ENCODE results near the gene MYO1B.

The MYO1B gene

GRCh38 chr2:191270306-191271161 is 25.3 kb downstream of the MYO1B start:
- Mint-ChIP-seq H3K9me3 (no peaks in the 10 kb centered on the region), H3K36me3 (ENCODE audit: insufficient read depth) (peaks cover 2% of the 10 kb centered on the region), H3K4me1 (no peaks in the 10 kb centered on the region), H3K27me3 (peaks cover 52% of the 10 kb centered on the region), H3K27ac (ENCODE audit: low read depth) (no peak overlapping the region), H3K4me3 (no peak overlapping the region)
- DNase-seq (ENCODE audit: low spot score in 2 of 2) (no peak), ATAC-seq (replicated peaks; ENCODE audit: extremely low read depth, poor library complexity, severe bottlenecking) (no peak)

DNA sequence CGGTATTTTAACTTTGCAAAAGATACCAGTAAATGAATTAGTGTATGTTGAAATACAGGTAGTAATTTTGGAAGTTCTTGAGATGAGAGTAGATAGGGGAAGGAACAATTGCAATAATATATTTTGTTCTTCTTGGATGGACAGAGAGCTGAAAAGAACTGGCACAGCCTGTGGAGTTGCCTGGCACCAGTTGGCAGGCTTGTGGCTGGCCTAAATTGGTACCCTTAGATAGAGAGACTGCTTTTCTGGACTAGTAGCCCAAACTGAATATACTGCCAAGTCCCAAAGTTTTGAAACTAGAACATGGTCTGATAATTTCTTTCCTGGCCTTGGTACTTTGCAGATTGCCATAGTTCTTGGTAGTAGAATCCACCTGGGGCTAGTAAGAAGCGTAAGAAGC is 26.9 kb downstream of the MYO1B start:
- no peaks in the 10 kb centered on the region for H3K4me1 Mint-ChIP-seq
- peaks cover 67% of the 10 kb centered on the region for H3K27me3 Mint-ChIP-seq
- H3K36me3 Mint-ChIP-seq (ENCODE audit: insufficient read depth): peaks cover 2% of the 10 kb centered on the region
- H3K9me3 Mint-ChIP-seq: no peaks in the 10 kb centered on the region
- no peak overlapping the region for H3K4me3 Mint-ChIP-seq
- no peak for DNase-seq (ENCODE audit: low spot score in 2 of 2)
- no peak overlapping the region for H3K27ac Mint-ChIP-seq (ENCODE audit: low read depth)
- ATAC-seq (replicated peaks; ENCODE audit: extremely low read depth, poor library complexity, severe bottlenecking): no peak

DNA sequence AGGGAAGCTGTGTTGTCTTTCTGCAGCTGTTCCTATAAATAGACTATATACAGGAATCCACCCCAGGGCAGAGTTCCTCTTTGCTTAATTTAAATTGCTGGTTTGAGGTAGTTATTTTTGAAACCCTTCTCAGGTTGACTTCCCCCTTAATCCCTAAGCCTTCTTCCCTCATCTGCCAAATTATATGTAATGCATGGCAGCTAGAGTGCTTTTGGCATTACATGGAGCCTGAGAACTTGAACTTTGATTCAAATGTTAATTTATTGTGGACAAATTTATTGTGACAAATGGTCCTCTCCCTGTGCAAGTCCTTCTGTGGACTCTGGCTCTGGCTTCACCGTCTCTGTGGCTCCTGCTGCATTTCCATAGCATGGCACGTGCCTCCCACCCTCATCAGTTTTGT is 29.2 kb downstream of the MYO1B start:
- Mint-ChIP-seq H3K4me1 (no peaks in the 10 kb centered on the region), H3K4me3 (no peak overlapping the region), H3K9me3 (no peaks in the 10 kb centered on the region), H3K27me3 (peaks cover 64% of the 10 kb centered on the region), H3K27ac (ENCODE audit: low read depth) (no peak overlapping the region), H3K36me3 (ENCODE audit: insufficient read depth) (no peaks in the 10 kb centered on the region)
- DNase-seq (ENCODE audit: low spot score in 2 of 2) (no peak), ATAC-seq (replicated peaks; ENCODE audit: extremely low read depth, poor library complexity, severe bottlenecking) (no peak)

DNA sequence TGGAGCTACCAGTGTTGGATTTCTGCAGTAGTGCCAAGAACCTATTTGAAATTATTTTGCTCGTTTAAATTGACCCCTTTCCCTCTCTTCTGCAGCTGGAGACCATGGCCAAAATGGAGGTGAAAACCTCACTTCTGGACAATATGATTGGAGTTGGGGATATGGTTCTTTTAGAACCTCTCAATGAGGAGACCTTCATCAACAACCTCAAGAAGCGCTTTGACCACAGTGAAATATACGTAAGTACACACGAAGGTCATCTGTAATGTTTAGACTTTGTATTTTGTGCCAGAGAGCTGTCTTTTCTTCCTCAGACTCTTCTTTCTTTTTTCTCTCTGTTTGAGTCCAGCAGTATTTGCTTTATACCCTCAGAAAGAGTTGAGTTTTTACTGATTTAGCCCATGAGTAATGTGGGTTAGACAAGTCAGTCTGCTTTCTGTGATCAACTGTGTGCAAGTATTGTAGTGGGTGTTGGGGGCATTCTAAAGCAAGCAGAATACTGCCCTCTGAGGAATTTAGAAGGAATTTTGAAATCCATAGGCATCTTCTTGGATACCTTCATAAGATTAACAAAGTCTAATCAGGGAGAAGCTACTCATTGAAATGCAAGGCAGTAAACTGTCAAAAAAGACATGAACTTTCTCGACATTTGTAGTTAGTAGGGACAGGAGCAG is 31.7 kb downstream of the MYO1B start:
- Mint-ChIP-seq H3K27ac (ENCODE audit: low read depth) (no peak overlapping the region), H3K36me3 (ENCODE audit: insufficient read depth) (no peaks in the 10 kb centered on the region), H3K4me1 (no peaks in the 10 kb centered on the region), H3K27me3 (peaks cover 65% of the 10 kb centered on the region), H3K9me3 (no peaks in the 10 kb centered on the region), H3K4me3 (no peak overlapping the region)
- DNase-seq (ENCODE audit: low spot score in 2 of 2) (no peak), ATAC-seq (replicated peaks; ENCODE audit: extremely low read depth, poor library complexity, severe bottlenecking) (no peak)

- no peak for DNase-seq (ENCODE audit: low spot score in 2 of 2)
- Mint-ChIP-seq H3K27ac (ENCODE audit: low read depth) (no peak overlapping the region), H3K36me3 (ENCODE audit: insufficient read depth) (no peaks in the 10 kb centered on the region), H3K27me3 (peaks cover 50% of the 10 kb centered on the region), H3K9me3 (no peaks in the 10 kb centered on the region), H3K4me3 (no peak overlapping the region), H3K4me1 (no peaks in the 10 kb centered on the region)
- ATAC-seq (replicated peaks; ENCODE audit: extremely low read depth, poor library complexity, severe bottlenecking): no peak
These were observed 35.1 kb downstream of the MYO1B start for GRCh38 chr2:191280290-191280689.

GRCh38 chr2:191280834-191281756 is 35.9 kb downstream of the MYO1B start:
- no peak for DNase-seq (ENCODE audit: low spot score in 2 of 2)
- no peaks in the 10 kb centered on the region for H3K36me3 Mint-ChIP-seq (ENCODE audit: insufficient read depth)
- no peaks in the 10 kb centered on the region for H3K4me1 Mint-ChIP-seq
- H3K9me3 Mint-ChIP-seq: no peaks in the 10 kb centered on the region
- H3K27ac Mint-ChIP-seq (ENCODE audit: low read depth): no peak overlapping the region
- no peak overlapping the region for H3K4me3 Mint-ChIP-seq
- peaks cover 42% of the 10 kb centered on the region for H3K27me3 Mint-ChIP-seq
- no peak for ATAC-seq (replicated peaks; ENCODE audit: extremely low read depth, poor library complexity, severe bottlenecking)

DNA sequence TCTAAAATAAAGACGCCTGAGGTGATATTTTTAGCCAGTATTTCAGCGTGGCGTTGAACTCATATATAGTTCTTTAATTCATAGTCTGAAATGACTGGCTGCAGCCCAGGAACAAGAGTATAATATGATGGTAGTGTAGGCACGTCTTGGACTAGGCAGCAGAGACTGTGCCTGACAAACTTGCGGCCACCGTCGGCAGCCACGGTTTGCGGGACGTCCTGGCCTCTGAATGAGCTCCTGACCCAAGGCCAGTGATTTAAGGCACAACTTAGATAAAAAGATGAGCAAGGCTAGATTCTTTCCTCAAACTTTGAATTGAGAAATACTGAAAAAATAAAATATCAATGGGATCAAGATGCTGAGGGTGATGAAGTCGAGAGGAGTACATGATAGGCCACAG is 40.0 kb downstream of the MYO1B start:
- no peaks in the 10 kb centered on the region for H3K9me3 Mint-ChIP-seq
- no peak overlapping the region for H3K4me3 Mint-ChIP-seq
- ATAC-seq (replicated peaks; ENCODE audit: extremely low read depth, poor library complexity, severe bottlenecking) (no peak), DNase-seq (ENCODE audit: low spot score in 2 of 2) (no peak)
- no peak overlapping the region for H3K27ac Mint-ChIP-seq (ENCODE audit: low read depth)
- H3K27me3 Mint-ChIP-seq: peaks cover 9% of the 10 kb centered on the region
- H3K4me1 Mint-ChIP-seq: no peaks in the 10 kb centered on the region
- H3K36me3 Mint-ChIP-seq (ENCODE audit: insufficient read depth): no peaks in the 10 kb centered on the region

DNA sequence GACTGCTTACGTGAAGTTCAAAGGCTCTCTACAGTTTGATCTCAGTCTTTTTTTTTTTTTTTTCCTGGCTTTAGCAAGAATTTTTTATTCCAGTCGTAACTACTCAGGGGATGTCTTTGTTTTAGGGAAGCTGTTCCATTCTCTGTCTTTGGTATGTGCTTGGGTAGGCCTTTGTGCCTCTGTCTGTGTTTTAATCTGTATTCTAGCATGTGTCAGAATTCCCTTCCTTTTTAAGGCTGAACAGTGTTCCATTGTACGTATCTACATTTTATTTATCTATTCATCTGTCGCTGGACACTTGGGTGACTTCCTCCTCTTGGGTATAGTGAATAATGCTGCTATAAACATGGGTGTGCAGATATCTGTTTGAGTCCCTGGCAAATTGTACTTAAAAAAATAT is 42.6 kb downstream of the MYO1B start:
- H3K4me1 Mint-ChIP-seq: no peaks in the 10 kb centered on the region
- H3K27me3 Mint-ChIP-seq: no peaks in the 10 kb centered on the region
- no peak overlapping the region for H3K27ac Mint-ChIP-seq (ENCODE audit: low read depth)
- no peaks in the 10 kb centered on the region for H3K36me3 Mint-ChIP-seq (ENCODE audit: insufficient read depth)
- no peaks in the 10 kb centered on the region for H3K9me3 Mint-ChIP-seq
- no peak for DNase-seq (ENCODE audit: low spot score in 2 of 2)
- no peak overlapping the region for H3K4me3 Mint-ChIP-seq
- no peak for ATAC-seq (replicated peaks; ENCODE audit: extremely low read depth, poor library complexity, severe bottlenecking)

DNA sequence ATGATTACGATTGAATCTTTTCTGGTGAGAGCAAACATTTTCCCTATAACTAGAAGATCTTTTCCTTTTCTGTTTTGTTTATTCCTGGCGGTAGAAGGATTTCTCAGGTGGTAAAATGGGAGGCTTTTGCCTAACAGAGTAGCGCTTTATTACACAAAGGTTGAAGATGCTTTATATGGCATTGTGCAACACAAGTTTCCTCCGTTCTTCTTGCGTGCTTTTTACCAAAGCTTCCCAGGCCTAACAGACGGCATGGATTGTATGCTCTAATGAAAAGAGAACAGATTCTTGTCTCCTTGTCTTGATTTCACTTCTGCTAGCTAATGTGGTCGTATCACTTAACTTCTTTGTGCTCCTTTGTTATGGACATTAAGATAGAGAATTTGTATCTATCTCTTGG is 43.8 kb downstream of the MYO1B start:
- Mint-ChIP-seq H3K27me3 (no peaks in the 10 kb centered on the region), H3K4me1 (no peaks in the 10 kb centered on the region), H3K4me3 (no peak overlapping the region), H3K27ac (ENCODE audit: low read depth) (no peak overlapping the region), H3K36me3 (ENCODE audit: insufficient read depth) (no peaks in the 10 kb centered on the region), H3K9me3 (no peaks in the 10 kb centered on the region)
- no peak for ATAC-seq (replicated peaks; ENCODE audit: extremely low read depth, poor library complexity, severe bottlenecking)
- no peak for DNase-seq (ENCODE audit: low spot score in 2 of 2)

- Mint-ChIP-seq H3K4me3 (no peak overlapping the region), H3K27me3 (no peaks in the 10 kb centered on the region), H3K27ac (ENCODE audit: low read depth) (no peak overlapping the region), H3K4me1 (no peaks in the 10 kb centered on the region), H3K36me3 (ENCODE audit: insufficient read depth) (no peaks in the 10 kb centered on the region), H3K9me3 (no peaks in the 10 kb centered on the region)
- ATAC-seq (replicated peaks; ENCODE audit: extremely low read depth, poor library complexity, severe bottlenecking) (no peak), DNase-seq (ENCODE audit: low spot score in 2 of 2) (no peak)
These were observed 46.3 kb downstream of the MYO1B start for GRCh38 chr2:191291471-191291870.

DNA sequence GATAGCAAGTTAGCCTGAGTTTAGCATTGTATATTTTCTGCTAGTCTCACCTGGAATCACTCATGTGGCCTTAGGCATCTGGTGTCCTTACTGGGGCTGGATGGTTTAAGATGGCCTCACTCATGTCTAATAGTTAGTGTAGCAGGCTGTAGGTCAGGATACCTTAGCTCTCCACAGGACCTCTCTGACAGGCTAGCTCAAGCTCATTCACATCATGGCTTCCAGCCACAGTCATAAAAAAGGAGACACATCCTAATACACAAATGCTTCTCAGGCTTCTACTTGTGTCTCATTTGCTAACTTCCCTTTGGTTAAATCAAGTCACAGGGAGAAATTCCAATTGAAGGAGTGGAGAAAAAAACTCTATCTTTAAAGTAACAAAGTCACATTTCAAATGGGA is 47.7 kb downstream of the MYO1B start:
- H3K27ac Mint-ChIP-seq (ENCODE audit: low read depth): no peak overlapping the region
- DNase-seq (ENCODE audit: low spot score in 2 of 2) (no peak), ATAC-seq (replicated peaks; ENCODE audit: extremely low read depth, poor library complexity, severe bottlenecking) (no peak)
- no peaks in the 10 kb centered on the region for H3K27me3 Mint-ChIP-seq
- no peaks in the 10 kb centered on the region for H3K4me1 Mint-ChIP-seq
- H3K36me3 Mint-ChIP-seq (ENCODE audit: insufficient read depth): no peaks in the 10 kb centered on the region
- H3K4me3 Mint-ChIP-seq: no peak overlapping the region
- no peaks in the 10 kb centered on the region for H3K9me3 Mint-ChIP-seq

GRCh38 chr2:191295088-191295487 is 49.9 kb downstream of the MYO1B start:
- no peaks in the 10 kb centered on the region for H3K27me3 Mint-ChIP-seq
- DNase-seq (ENCODE audit: low spot score in 2 of 2) (no peak), ATAC-seq (replicated peaks; ENCODE audit: extremely low read depth, poor library complexity, severe bottlenecking) (no peak)
- H3K27ac Mint-ChIP-seq (ENCODE audit: low read depth): no peak overlapping the region
- H3K4me3 Mint-ChIP-seq: no peak overlapping the region
- no peaks in the 10 kb centered on the region for H3K9me3 Mint-ChIP-seq
- no peaks in the 10 kb centered on the region for H3K4me1 Mint-ChIP-seq
- H3K36me3 Mint-ChIP-seq (ENCODE audit: insufficient read depth): no peaks in the 10 kb centered on the region

All from central memory CD8-positive, alpha-beta T cell (primary cell).